Breast epithelium (tissue), 3 donors: Measurements from ENCODE around the gene CDK14.

Source experiments
- POLR2A ChIP-seq: fragments of 450-650 bp; IDR thresholded peaks from one replicate; pipeline ENCODE4 v1.6.1; 2016; ENCODE audit warnings: antibody characterized with exemption, mild to moderate bottlenecking, moderate library complexity
- TF ChIP-seq, protein P1 (sequence below), 3 donors: fragments of 450-650 bp; IDR thresholded peaks; one replicate each; pipeline ENCODE4 v1.5.1; 2016 to 2017; ENCODE audit warnings: antibody characterized with exemption in 3 of 3, mild to moderate bottlenecking in 3 of 3, moderate library complexity in 3 of 3

DNA sequence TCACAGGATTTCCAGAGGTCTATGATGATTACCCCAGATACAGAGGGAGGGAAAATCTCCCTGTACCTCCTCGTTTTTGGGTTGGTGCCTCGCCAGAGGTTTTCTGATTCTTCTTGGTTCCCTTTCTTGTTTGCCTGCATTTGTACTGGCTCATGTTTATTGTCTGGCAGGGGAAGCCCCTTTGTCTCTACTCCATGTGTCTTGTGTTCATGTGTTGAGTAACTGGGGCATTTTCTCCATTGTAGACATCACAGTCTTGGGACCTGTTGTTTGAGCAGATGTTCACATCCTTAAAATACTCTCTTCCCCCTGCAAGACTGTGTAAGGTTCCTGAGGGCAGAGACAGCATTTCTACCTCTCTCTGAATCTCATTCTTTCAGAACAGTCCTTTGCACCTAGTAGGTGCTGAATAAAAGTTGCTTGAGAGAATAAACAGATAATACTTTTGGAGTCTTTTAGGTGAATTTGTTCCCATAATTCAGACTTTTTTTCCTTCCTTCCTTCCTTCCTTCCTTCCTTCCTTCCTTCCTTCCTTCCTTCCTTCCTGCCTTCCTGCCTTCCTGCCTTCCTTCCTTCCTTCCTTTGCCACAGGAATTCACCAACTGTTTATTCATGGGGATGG is 25.1 kb downstream of the CDK14 start:
- TF ChIP-seq, protein P1, sequence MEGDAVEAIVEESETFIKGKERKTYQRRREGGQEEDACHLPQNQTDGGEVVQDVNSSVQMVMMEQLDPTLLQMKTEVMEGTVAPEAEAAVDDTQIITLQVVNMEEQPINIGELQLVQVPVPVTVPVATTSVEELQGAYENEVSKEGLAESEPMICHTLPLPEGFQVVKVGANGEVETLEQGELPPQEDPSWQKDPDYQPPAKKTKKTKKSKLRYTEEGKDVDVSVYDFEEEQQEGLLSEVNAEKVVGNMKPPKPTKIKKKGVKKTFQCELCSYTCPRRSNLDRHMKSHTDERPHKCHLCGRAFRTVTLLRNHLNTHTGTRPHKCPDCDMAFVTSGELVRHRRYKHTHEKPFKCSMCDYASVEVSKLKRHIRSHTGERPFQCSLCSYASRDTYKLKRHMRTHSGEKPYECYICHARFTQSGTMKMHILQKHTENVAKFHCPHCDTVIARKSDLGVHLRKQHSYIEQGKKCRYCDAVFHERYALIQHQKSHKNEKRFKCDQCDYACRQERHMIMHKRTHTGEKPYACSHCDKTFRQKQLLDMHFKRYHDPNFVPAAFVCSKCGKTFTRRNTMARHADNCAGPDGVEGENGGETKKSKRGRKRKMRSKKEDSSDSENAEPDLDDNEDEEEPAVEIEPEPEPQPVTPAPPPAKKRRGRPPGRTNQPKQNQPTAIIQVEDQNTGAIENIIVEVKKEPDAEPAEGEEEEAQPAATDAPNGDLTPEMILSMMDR (IDR thresholded peaks at IDR 0.05) = no peak
- TF ChIP-seq POLR2A = no peak
